Raji (cell line): ENCODE results near the gene ATP2B2.

Experiments used
- POLR2A ChIP-seq: IDR thresholded peaks from 2 replicates; pipeline ENCODE4 v1.6.1; 2011; ENCODE audit warnings: low read depth, low read length, control low read depth; ENCODE audit not compliant: insufficient read depth

The ATP2B2 gene

GRCh38 chr3:10505050-10505790, at the start of gene ATP2B2:
Gene ATP2B2 (minus strand): TSS chr3:10505586. CDS start chr3:10449543, 56,043 bp downstream.
- TF ChIP-seq POLR2A: no peak

GRCh38 chr3:10554746-10555145, 49.4 kb upstream of the ATP2B2 start:
- no peak for TF ChIP-seq POLR2A

- TF ChIP-seq POLR2A: no peak
These were observed 48.8 kb upstream of the ATP2B2 start for GRCh38 chr3:10554236-10554611.

DNA sequence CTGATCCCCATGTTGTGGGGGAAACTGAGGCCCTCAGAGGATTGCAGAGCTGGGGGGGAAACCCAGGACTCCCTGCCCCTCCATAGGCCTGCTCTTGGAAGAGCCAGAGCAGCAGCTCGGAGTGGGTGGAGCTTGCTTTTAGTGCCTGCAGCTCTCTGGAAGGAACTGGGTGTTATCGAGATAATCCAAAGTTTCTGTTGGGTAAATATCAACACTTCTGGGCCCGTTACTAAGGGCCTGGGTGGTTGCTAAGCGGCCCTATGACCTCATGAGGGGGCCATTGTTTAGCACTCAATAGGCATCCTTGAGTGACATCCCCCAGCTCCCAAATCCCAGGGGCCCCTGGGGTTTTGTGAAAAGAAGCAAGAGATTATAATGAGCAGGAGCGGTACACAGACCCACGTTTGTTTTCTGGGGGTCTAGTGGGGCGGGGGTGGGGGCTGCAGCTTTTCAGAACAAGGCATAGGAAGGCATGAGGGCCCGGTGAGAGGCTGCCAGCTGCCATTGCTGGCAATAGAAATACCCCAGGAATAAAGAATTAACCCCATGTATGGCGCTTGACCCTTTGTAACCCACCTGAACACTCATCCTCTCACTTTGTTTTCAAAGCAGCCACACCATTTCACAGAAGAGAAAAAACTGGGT, 48.3 kb upstream of the ATP2B2 start:
- TF ChIP-seq POLR2A: no peak

- no peak for TF ChIP-seq POLR2A
These were observed 47.2 kb upstream of the ATP2B2 start for GRCh38 chr3:10552631-10552943.

DNA sequence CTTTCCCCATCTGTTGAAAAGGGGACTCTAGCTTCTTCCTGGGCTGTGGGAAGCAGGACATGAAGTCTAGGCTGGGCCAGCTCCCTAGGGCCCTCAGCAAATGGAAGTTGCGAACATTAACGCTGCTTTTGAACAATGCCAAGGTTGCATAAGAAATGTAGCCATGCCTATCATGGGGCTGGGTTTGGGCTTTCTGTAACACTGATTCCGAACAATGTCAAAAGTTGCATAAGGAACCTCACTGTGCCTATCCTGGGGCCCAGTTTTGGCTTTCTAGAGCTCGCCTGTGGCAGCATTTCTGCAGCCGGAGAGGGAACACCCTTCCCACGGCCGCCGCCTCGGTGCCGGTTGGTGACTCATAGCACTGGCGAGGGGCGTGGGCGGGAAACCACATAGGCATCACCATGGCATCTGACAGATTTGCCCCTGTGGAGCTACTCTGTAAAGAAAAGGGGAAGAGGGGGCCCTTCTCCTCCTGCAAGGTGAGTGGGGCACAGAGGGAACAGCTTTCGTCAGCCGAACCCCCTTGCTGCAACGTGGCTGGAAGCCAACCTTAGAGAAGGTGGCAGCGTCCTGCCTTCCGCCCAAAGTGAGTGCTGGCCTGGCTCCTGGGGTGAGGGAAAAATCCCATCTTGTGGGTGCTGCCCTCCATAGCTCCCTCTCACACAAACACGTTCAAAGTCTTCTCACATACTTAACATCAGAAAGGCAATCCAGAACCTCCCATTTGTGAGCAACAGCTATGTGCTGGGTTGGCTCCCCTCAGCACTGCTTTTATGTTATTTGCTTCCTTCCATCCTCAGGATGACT, 46.6 kb upstream of the ATP2B2 start:
- TF ChIP-seq POLR2A: no peak

GRCh38 chr3:10551139-10551538, 45.8 kb upstream of the ATP2B2 start:
- TF ChIP-seq POLR2A: no peak

GRCh38 chr3:10550705-10551104, 45.3 kb upstream of the ATP2B2 start:
- no peak for TF ChIP-seq POLR2A

- no peak for TF ChIP-seq POLR2A
These were observed 44.3 kb upstream of the ATP2B2 start for GRCh38 chr3:10549617-10550230.

DNA sequence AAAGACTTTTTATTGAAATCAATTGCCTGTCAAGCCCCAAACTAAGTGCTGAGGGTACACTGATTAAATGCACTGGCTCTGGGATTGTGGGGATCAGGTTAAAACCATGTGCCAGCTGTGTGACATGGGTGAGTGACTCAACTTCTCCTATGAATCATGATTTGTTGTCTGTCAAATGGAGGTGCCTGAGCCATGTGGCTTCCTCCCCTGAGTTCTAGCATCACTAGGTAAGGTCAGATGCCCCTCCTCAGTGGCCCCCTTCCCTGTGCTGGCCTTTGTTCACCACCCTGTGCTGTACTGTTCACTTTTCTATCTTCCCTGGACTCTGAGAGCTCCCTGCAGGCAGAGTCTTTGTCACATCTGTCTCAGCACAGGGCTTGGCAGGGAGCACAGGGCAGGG, 43.6 kb upstream of the ATP2B2 start:
- TF ChIP-seq POLR2A: no peak

DNA sequence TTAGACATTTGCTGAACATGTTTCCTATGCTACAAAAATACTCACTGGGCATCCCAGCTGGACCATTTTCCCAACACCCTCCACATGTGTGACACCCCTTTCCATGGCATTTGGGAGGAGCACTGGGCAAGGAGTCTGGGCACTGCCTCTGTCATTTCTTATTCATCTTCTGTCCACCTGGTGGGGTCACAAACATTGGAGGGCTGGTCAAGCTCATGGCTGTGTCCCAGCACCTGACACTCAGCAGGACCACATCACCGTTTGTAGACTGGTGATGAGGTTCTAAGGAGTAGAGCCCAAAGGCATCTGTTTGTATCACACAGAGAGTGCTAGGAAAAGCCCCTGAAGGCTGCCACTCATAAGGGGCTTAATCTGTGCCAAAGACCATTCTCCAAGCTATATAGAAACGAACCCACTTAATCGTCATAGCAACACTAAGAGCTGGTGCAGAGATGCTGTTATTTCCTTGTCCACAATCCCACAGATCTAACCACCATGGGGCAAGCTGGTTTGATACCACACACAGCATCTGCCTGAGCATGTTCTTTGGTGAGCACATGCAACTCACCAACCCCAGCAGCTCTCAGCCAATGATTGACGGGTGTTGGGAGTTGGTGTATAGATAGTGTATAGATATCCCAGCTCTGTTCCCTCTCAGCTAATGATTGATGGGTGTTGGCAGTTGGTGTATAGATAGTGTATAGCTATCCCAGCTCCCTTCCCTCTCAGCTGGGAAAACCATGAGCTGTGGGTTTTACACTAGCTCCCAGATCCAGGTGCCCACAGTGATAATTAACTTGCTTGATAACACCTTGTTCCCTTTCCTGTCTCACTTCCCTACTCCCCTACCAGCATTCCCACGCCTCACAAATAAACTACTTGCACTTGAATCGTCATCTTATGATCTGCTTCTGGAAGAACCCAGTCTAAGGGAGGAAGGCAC, 42.7 kb upstream of the ATP2B2 start:
- TF ChIP-seq POLR2A: no peak

DNA sequence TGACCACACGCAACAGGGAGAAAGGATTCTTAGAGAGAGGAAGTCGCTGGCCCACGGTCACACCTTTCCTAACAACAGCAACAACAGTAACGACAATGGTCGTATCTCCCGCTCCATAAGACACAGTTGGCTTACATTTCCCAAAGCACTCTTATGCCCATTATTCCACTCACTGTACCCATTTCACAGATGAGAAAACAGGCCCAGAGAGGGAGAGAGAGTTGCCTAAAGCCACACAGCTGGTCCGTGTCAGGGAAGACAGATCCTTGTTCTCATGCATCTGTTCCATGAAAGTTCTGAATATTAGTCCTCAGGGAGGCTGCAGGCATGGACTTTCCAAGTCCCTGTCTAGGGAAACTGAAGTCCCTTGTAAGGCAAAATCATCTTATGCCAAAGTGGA, 42.0 kb upstream of the ATP2B2 start:
- TF ChIP-seq POLR2A: no peak

DNA sequence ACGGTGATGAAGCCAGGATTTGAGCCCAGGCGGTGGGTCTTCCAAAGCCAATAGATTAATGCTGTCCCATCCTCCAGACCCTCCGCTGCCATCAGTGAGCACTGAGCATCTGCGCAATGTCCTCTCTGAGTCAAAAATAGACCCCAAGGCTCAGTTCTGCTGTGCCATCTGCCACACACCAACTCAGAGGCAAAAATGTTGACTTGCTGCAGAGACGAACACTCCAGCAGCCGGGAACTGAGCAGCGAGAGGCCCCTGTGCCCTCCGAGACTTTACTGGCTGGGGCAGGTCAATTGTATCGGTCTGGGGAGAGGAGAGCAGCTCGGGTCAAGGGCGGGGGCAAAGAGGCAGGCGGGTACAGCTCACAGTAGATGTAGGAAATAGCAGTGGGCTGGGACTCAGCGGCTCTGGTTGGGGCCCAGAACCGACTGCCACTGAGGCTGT, 41.5 kb upstream of the ATP2B2 start:
- TF ChIP-seq POLR2A: no peak

GRCh38 chr3:10546181-10546624, 40.8 kb upstream of the ATP2B2 start:
- TF ChIP-seq POLR2A: no peak
